ENCODE measurements around the gene FHL2.

- no peak for TF ChIP-seq POLR2A (IDR thresholded peaks at IDR 0.05)
- TF ChIP-seq CTCF (IDR thresholded peaks at IDR 0.05): no peak
Measured at GRCh38 chr2:105391058-105391627, 7.7 kb downstream of the FHL2 start.
